GM23338 (cell line): Measurements from ENCODE around the gene NAA25. TPM values are rescaled to one million over a fixed set of nuclear protein-coding genes. Genes with fewer than 3 reads are reported as not detected.

Experiments used
- ATAC-seq: fragments of 200-7000 bp; cut with Tn5 transposase; 3 replicates; pipeline ENCODE4 v1.9.1; 2020
- DNase-seq: peaks from one replicate; pipeline ENCODE4 v3.0.0-alpha.2; 2015; ENCODE audit warnings: low spot score
- H2AFZ ChIP-seq: fragments of 200-600 bp; sonication (generic); 2 replicates; pipeline ENCODE4 v1.8.0; 2016; ENCODE audit warnings: antibody characterized with exemption, mild to moderate bottlenecking, moderate library complexity
- H3F3A ChIP-seq: fragments of 200-600 bp; sonication (generic); replicated peaks from 2 replicates; pipeline ENCODE4 v1.8.0; 2017; ENCODE audit warnings: antibody characterized with exemption, mixed run types, low read depth
- H3K27ac ChIP-seq: fragments of 200-600 bp; sonication (generic); 2 replicates; pipeline ENCODE4 v1.6.1; 2016; ENCODE audit warnings: low read depth
- H3K27me3 ChIP-seq: fragments of 200-600 bp; sonication (generic); 2 replicates; pipeline ENCODE4 v1.8.0; 2016; ENCODE audit warnings: mild to moderate bottlenecking, mixed run types, moderate library complexity; ENCODE audit not compliant: insufficient read depth
- H3K36me3 ChIP-seq: fragments of 200-600 bp; sonication (generic); 2 replicates; pipeline ENCODE4 v1.8.0; 2016; ENCODE audit warnings: mild to moderate bottlenecking; ENCODE audit not compliant: insufficient read depth
- H3K4me1 ChIP-seq: fragments of 200-600 bp; sonication (generic); 2 replicates; pipeline ENCODE4 v1.8.0; 2016; ENCODE audit warnings: mild to moderate bottlenecking, moderate library complexity; ENCODE audit not compliant: insufficient read depth
- H3K4me2 ChIP-seq: fragments of 200-600 bp; sonication (generic); 2 replicates; pipeline ENCODE4 v1.7.1; 2017; ENCODE audit warnings: mixed run types
- H3K4me3 ChIP-seq: fragments of 200-600 bp; sonication (generic); 2 replicates; pipeline ENCODE4 v1.6.1; 2016; ENCODE audit warnings: mixed run types
- H3K79me2 ChIP-seq: fragments of 200-600 bp; sonication (generic); replicated peaks from 2 replicates; pipeline ENCODE4 v1.8.0; 2017; ENCODE audit warnings: mild to moderate bottlenecking; ENCODE audit not compliant: insufficient read depth
- H3K9me2 ChIP-seq: fragments of 200-600 bp; sonication (generic); 2 replicates; pipeline ENCODE4 v1.8.0; 2017; ENCODE audit not compliant: insufficient read depth
- H4K20me1 ChIP-seq: fragments of 200-600 bp; sonication (generic); replicated peaks from 2 replicates; pipeline ENCODE4 v1.8.0; 2017; ENCODE audit warnings: mild to moderate bottlenecking; ENCODE audit not compliant: insufficient read depth
- H3K27ac Mint-ChIP-seq: 2 replicates; pipeline ENCODE4 v1.8.0; 2020; ENCODE audit warnings: inconsistent platforms, mild to moderate bottlenecking, moderate library complexity, mixed read lengths
- H3K27me3 Mint-ChIP-seq: 3 replicates; pipeline ENCODE4 v1.8.0; 2022; ENCODE audit warnings: low read depth, mild to moderate bottlenecking, moderate library complexity, mixed read lengths, inconsistent platforms; ENCODE audit not compliant: insufficient read depth, poor library complexity
- H3K36me3 Mint-ChIP-seq: 3 replicates; pipeline ENCODE4 v1.8.0; 2021; ENCODE audit warnings: low read depth, mild to moderate bottlenecking, inconsistent platforms, moderate library complexity, mixed read lengths
- H3K4me1 Mint-ChIP-seq: 3 replicates; pipeline ENCODE4 v1.8.0; 2020; ENCODE audit warnings: mild to moderate bottlenecking, inconsistent platforms, mixed read lengths
- H3K4me3 Mint-ChIP-seq: 3 replicates; pipeline ENCODE4 v1.8.0; 2021; ENCODE audit warnings: moderate library complexity, mild to moderate bottlenecking, inconsistent platforms, mixed read lengths
- H3K9me3 Mint-ChIP-seq: 3 replicates; pipeline ENCODE4 v1.8.0; 2020; ENCODE audit warnings: moderate library complexity, mild to moderate bottlenecking, inconsistent platforms, mixed read lengths
- CREB1 ChIP-seq: fragments of 250-450 bp; sonication (Bioruptor Pico); IDR thresholded peaks from 2 replicates; pipeline ENCODE4 v1.5.0; 2020; ENCODE audit warnings: low read depth, mild to moderate bottlenecking, moderate library complexity
- CTCF ChIP-seq, 2 experiments: fragments of 200-600 bp in 1 of 2; sonication (generic) in 1 of 2; conservative IDR thresholded peaks; 2 replicates each; pipeline versions ENCODE4 v1.5.1 to v1.6.1; 2016 to 2017; ENCODE audit warnings: antibody characterized with exemption in 2 of 2, low read depth in 2 of 2, mild to moderate bottlenecking in 2 of 2, moderate library complexity in 1 of 2
- ETS1 ChIP-seq: IDR thresholded peaks from 2 replicates; pipeline ENCODE4 v1.6.1; 2016; ENCODE audit warnings: antibody characterized with exemption
- EZH2 ChIP-seq: fragments of 200-600 bp; sonication (generic); IDR thresholded peaks from one replicate; pipeline ENCODE4 v1.8.0; 2017; ENCODE audit warnings: antibody characterized with exemption, mild to moderate bottlenecking, low read depth; ENCODE audit not compliant: unreplicated experiment
- EZH2phosphoT487 ChIP-seq: fragments of 200-600 bp; sonication (generic); IDR thresholded peaks from one replicate; pipeline ENCODE4 v1.8.1; 2018; ENCODE audit warnings: antibody characterized with exemption; ENCODE audit not compliant: unreplicated experiment
- JUNB ChIP-seq: IDR thresholded peaks from one replicate; pipeline ENCODE4 v1.6.1; 2016; ENCODE audit warnings: antibody characterized with exemption; ENCODE audit not compliant: unreplicated experiment
- NANOG ChIP-seq: IDR thresholded peaks from 2 replicates; pipeline ENCODE4 v1.6.1; 2016; ENCODE audit warnings: antibody characterized with exemption, borderline replicate concordance
- POLR2AphosphoS5 ChIP-seq: IDR thresholded peaks from 2 replicates; pipeline ENCODE4 v1.6.1; 2016; ENCODE audit warnings: antibody characterized with exemption, low read depth
- REST ChIP-seq: IDR thresholded peaks from one replicate; pipeline ENCODE4 v1.6.1; 2018; ENCODE audit warnings: antibody characterized with exemption; ENCODE audit not compliant: unreplicated experiment
- STAT1 ChIP-seq: IDR thresholded peaks from one replicate; pipeline ENCODE4 v1.6.1; 2016; ENCODE audit warnings: antibody characterized with exemption; ENCODE audit not compliant: unreplicated experiment
- ZNF114 ChIP-seq: fragments of 250-450 bp; sonication (Bioruptor Pico); IDR thresholded peaks from 2 replicates; pipeline ENCODE4 v1.5.0; 2020; ENCODE audit warnings: mild to moderate bottlenecking, moderate library complexity
- ZNF331 ChIP-seq: fragments of 250-450 bp; sonication (Bioruptor Pico); IDR thresholded peaks from 2 replicates; pipeline ENCODE4 v1.5.0; 2020; ENCODE audit warnings: low read depth, mild to moderate bottlenecking, moderate library complexity
- ZNF462 ChIP-seq: fragments of 250-450 bp; sonication (Bioruptor Pico); IDR thresholded peaks from 2 replicates; pipeline ENCODE4 v1.5.0; 2020; ENCODE audit warnings: mild to moderate bottlenecking, moderate library complexity
- polyA plus RNA-seq: library from polyadenylated mRNA; unstranded; fragments of >200 nt; fragmentation: Nextera tagmentation; extraction: Ambion mirVana; gene quantifications from 2 replicates; pipeline ENCODE4 v1.2.1, GENCODE V29; 2016
- total RNA-seq: library from RNA; depleted of rRNA; stranded (reverse); fragments of >200 nt; shearing (Covaris generic); gene quantifications from 2 replicates; pipeline ENCODE4 v1.2.3, GENCODE V29; 2014

Gene NAA25
- total and polyA plus RNA-seq, 2 experiments from 2014 or later, result 49.0 to 55.1 TPM

- H3K36me3 Mint-ChIP-seq, result no peaks in the 10 kb centered on the region
- ATAC-seq, result no peak
- Histone ChIP-seq H3K27me3 (no peaks in the 10 kb centered on the region), H3F3A (no peaks in the 10 kb centered on the region), H3K36me3 (0 out of 2 replicates have a peak, but pooled peaks cover 2% of the 10 kb centered on the region), H2AFZ (no peak overlapping the region), H3K4me2 (no peak overlapping the region), H3K4me3 (no peak overlapping the region), H3K79me2 (no peaks in the 10 kb centered on the region), H3K27ac (0 out of 2 replicates have a peak overlapping the region, but pooled peaks have one; percentile 14), H3K9me2 (no peaks in the 10 kb centered on the region), H3K4me1 (no peaks in the 10 kb centered on the region), H4K20me1 (no peaks in the 10 kb centered on the region)
- DNase-seq, result no peak
- no peaks in the 10 kb centered on the region for H3K9me3 Mint-ChIP-seq
- H3K27ac Mint-ChIP-seq, result no peak overlapping the region
- peaks cover 2% of the 10 kb centered on the region for H3K27me3 Mint-ChIP-seq
- TF ChIP-seq ZNF462 (no peak), ETS1 (no peak), REST (no peak), JUNB (no peak), EZH2phosphoT487 (no peak), STAT1 (no peak), ZNF331 (CRISPR knock-in tag) (no peak), CREB1 (CRISPR knock-in tag) (no peak), EZH2 (no peak), CTCF (conservative IDR thresholded peaks at IDR 0.05; ENCODE audit: low read depth in 2 of 2) (no peak), POLR2AphosphoS5 (no peak), NANOG (no peak), ZNF114 (no peak)
- H3K4me1 Mint-ChIP-seq, result peaks cover 8% of the 10 kb centered on the region
- H3K4me3 Mint-ChIP-seq, result no peak overlapping the region
These were observed 116.1 kb downstream of the NAA25 start for GRCh38 chr12:111992464-111992863.
